ACHN (cell line): ENCODE measurements around the gene RAB27A.
"Not testable (repeated sequence)": the region's sequence is repeated elsewhere in the genome, so short reads cannot be mapped to it uniquely, and the experiment has no call there.

Experiments used
- DNase-seq: peaks from one replicate; pipeline ENCODE4 v3.0.0-alpha.2; 2015
- in situ Hi-C: cut with HindIII; loops from 2 replicates; pipeline ENCODE4 v1.10.0; 2017; ENCODE audit warnings: low sequenced_read_pairs, low pct_ligation_motif_present, low pct_unique_long_range_greater_than_20kb

RAB27A gene

DNA sequence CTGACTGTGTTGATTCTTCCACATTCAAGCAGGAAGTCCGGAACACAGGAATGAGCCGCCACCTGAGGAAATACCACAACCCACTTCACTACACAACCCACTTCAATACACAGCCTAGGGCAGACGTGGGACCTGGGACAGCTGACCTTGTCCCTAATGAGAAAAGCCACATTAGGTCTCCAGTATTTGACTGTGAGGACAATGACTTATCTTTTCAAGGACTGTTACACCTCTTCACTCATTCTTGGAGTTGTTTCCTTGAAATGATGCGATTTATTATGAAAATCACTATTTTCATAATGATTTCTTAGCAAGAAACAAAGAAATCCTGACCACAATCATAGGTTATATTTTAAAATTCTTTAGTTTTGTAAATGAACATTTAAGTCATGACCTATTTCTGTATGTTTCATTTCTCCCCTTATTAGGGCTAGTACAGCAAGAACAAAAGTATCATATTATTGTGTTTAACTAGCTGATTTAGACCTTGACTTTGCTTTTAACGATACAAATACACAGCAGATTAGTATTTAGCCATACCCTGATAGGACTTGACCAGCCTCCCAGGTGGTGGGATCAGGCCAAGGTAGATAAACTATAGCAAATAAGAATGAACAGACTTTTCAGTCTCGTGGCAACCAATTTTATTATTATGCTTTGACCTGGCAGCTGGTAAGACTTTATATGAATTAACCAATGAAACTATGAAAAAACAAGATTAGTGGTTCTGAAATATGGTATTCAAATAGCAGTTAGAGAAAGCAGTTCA lies 6.0 kb downstream of the RAB27A start:
- in situ Hi-C loops, result no loop called here
- no peak for DNase-seq

DNA sequence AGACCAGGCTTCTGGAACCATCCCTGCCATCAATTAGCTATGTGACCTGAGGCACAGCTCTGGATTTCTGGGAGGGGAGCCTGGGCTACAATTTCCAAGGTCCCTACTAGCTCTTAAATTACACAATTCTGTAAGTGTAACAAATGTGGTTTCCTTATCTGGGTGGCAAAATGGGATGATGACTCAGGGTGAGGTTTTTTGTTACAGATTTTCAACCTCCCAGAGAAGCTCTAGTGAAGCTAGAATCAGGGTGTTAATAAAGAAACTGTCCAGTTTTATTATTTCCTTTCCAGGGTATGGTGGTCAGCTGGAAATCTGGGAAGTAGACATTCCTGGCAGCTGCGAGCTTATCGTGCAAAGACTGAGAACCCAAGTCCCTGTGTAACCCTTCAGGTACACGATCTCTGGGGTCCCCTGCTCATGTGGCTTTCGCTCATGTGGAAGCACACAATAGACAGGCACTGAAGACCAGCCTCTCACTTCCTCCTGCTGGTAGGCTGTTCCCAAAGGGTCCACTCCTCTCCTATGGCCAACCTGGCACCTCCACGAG lies 7.3 kb downstream of the RAB27A start:
- DNase-seq, result peak; percentile 53
- in situ Hi-C loops, result no loop called here

DNA sequence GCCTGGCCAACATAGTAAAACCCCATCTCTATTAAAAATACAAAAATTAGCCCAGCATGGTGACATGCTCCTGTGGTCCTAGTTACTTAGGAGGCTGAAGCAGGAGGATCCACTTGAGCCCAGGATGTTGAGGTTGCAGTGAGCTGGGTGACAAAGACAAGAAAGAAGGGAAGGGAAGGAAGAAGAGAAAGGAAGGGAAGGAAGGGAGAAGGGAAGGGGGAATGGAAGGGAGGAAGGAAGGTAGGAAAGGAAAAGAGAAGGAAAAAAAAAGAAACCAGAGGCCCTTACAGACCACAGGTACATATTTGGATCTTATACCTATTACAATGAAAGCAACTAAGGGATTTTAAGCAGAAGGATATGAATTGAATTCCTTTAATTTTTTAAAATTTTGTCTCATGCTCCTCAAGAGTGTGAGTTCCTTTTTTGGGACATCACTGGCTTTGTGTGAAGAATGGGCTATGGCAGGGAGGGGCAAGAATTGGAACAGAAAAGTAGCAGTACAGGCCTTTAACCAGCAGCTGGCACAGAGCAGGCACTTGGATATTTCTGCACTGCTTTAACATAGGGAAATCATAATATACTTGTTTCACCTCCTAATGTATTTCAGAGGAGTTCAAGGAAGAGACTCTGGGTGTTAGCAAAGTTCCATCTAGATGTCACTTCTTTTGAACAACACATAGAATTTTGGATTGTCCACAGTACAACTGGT lies 7.9 kb downstream of the RAB27A start:
- in situ Hi-C loops, result no loop called here
- DNase-seq, result no peak

DNA sequence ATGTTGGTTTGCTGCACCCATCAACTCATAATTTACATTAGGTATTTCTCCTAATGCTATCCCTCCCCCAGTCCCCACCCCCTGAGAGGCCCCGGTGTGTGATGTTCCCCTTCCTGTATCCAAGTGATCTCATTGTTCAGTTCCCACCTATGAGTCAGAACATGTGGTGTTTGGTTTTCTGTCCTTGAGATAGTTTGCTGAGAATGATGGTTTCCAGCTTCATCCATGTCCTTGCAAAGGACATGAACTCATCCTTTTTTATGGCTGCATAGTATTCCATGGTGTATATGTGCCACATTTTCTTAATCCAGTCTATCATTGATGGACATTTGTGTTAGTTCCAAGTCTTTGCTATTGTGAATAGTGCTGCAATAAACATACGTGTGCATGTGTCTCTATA lies 9.0 kb downstream of the RAB27A start:
- DNase-seq, in situ Hi-C loops: not testable (repeated sequence)

DNA sequence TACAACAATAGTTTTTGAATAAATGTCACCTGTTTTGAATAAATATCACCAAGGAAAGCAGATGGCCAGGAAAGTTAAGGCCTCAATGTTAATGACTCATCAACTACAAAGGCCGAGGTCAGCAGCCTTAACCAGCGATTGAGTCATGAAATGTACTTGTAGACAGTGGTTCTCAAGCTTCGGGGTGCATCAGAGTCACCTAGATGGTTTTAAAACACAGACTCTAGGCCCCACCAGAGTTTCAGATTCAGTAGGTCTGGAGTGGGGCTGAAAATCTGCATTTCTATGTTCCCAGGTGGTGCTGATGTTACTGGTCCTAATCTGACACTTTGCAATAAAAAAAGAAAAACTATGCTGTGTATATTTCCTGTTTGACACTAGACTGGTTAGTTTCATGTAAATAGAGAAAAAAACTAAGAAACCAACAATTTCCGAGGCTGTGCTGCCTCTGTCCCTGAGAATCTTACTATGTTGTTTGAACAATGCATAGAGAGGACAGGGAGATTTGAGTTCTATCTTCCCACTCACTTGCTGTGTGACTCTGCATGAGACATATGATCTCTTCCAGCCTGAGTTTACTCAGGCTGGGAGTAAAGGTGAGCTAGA lies 9.8 kb downstream of the RAB27A start:
- in situ Hi-C loops, result no loop called here
- DNase-seq, result peak; percentile 80

DNA sequence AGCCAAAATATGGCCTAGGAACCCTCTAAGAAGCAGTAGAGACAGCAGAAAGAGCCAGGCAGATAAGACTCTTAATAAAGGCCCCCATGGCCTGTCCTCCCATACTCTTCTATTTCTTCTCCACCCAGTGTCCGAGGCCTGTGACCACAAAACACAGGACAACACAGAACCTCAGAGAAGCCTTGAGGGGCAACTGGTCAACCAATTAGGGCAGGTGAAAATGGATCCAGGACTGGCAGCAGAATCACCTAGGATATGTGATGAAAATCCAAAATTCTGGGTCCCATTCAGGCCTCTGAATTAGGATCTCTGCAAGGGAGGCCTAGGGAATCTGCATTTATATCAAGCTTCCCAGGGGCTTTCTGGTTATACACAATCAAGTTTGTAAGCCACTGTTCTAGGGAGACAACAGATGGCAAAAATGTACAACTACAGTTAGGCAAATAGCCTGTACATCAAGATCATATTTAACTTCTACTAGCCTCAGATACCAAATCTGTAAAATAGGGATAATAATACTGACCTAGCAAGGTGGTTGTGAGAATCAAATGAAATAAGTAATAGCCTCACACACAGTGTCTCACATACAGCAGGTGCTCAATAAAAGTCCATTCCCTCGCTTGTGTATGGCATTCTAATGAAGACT lies 10.4 kb downstream of the RAB27A start:
- in situ Hi-C loops, result no loop called here
- no peak for DNase-seq

DNA sequence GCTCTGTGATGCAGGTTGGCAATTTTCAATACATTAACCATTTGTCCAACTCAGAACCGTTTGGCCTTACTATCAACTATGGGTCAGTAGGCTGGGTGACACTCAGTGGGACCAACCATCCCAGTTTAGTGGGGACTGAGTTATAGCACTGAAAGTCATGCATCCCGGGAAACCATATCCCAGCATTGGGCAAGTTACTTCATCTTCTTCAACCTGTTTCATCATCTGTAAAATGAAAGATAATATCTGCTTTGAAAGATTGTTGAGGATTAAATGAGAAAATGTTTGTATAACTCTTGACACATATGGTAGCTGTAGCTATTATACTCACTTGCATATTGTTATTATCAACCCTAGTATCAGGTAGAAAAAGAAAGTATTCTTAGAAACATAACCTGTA lies 11.9 kb downstream of the RAB27A start:
- in situ Hi-C loops, result no loop called here
- no peak for DNase-seq

DNA sequence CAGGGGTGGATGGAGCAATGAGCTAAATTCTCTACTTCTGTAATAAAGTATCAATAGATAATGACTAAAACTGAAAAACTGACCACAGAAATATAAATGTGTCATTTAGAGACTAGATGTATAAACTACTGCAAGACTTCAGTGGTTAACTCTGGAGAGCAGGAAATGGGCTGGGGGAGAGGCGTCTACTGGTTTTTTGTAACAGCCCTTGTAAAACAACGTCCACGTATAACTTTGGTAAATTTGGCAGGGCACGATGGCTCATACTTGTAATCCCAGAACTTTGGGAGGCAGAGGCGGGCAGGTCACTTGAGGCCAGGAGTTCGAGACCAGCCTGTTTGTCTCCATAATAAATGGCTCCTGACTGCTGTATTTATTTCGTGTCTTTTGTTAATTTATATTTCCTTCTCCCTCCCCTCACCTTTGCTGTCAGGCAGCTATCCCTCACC lies 12.5 kb downstream of the RAB27A start:
- no peak for DNase-seq
- in situ Hi-C loops, result no loop called here

DNA sequence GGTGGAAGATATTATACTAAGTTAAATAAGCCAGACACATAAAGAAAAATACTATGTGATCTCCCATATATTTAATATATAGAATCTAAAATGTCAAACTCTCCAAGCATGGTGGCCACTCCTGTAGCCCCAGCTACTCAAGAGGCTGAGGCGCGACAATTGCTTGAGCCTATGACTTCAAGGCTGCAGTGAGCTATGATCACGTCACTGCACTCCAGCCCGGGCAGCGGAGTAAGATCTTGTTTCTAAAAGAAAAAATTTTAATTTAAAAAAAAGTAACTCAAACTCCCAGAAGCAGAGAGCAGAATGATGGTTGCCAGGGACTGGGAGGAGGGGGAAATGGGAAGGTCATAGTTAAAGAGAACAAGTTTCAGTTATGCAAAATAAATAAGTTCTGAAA lies 13.3 kb downstream of the RAB27A start:
- DNase-seq, result no peak
- in situ Hi-C loops, result no loop called here

DNA sequence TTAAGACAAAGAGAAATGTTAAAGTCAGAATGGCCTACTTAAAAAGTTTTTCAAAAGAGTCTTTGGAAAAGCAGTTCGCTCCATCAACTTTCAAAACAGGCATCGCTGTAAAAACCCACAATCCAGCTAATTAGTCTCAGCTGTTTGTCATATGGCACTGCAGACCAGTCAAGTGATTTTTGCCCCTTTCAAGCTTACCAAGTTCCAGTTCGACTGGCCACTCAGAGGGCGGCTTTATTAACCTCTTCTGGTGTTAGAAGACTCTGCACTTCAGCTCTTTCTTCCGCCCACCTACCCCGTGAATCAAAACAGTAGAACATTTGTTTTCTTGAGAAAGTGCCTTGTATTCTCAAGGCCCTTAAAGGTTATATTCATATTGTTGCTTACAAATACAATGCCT lies 19.3 kb downstream of the RAB27A start:
- no peak for DNase-seq
- in situ Hi-C loops, result no loop called here

DNA sequence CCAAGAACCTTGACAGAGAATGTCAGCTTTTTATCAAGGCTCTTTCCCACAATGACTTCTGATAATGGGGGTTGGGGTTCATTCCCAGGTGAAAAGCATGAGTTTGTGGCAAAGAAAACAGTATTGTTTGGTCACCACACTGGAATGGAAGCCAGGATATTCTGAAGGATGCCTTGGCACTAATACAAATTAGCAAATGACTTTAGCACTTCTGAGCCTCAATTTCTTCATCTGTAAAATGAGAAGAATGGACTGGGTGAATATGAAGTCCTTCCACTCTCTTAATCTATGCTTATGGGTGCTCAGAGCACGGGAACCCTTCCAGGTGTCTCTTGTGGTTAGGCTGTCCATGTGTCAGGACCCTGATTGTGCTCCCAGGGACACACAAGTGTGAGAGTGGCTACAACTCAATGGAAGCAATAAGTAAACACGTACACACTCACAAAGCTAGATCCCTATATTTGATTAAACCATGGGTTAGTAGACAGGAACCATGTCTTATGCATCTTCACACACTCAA lies 21.4 kb downstream of the RAB27A start:
- in situ Hi-C loops, result no loop called here
- DNase-seq, result no peak

DNA sequence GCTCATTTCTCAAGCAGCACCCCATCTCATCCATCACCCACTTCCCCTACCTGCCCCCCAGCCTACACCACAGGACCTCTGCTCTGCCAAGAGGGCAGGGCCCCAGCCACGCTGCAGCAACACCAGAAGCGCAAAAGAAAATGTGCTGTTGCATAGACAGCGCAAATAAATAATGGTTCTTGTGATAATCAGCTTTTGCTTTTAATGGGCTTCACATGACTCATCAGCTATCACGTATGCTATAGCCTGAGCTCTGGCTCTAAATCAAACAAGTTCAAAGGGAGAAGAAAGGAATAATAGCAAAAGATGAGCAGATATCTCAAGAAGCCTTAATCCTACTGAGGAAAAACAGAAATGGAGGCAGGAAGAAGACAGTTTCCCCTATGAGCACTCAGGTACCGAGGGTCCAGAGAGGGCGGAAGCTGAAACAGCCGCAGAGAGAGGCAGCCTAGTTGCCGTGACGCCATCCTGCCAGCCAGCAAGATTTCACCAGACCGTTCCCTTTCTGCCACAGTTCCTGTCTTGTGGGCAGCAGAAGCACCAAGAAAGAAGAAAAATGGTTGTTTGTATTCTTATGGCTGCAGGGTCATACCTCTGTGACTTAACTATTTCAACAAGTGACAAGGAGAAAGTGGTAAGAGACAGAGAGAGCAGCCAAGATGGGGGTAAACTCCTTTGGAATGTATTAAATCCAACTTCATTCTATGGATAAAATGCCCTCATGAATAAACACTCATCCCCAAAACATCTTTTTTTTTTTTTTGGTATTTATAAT lies 22.0 kb downstream of the RAB27A start:
- no peak for DNase-seq
- in situ Hi-C loops, result no loop called here

DNA sequence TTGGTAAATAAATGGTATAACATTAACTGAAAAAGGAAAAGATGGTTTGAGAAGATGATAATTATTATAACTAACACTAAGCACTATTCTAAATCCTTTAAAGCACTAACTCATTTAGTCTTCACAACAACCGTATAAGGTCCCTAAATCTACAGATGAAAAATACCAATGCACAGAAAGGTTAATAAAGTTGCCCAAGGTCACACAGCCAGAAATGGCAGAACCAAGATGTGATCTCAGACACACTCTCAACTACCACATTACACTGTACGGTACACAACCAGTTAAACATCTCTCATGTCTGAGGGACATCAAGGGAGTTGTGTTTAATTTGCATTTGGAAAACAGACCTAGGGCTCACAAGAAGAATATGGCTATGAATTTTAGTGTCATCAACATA lies 23.1 kb downstream of the RAB27A start:
- in situ Hi-C loops, result no loop called here
- no peak for DNase-seq

DNA sequence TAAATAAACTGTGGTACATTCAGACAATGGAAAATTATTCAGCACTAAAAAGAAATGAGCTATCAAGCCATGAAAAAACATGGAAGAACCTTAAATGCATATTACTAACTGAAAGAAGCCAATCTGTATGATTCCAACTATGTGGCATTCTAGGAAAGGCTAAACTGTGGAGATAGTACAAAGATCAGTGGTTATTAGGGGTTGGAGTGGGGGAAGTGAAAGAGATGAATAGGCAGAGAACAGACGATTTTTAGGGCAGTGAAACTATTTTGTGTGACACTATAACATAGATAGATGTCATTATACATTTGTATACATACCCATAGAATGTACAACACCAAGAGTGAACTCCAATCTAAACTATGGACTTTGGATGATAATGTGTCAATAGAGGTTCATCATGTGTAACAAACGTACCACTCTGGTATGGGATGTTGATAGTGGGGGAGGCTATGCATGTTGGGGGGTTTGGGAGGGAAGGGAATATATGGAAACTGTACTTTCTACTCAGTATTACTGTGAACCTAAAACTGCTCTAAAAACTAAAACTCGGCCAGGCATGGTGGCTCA lies 29.0 kb downstream of the RAB27A start:
- in situ Hi-C loops, result no loop called here
- DNase-seq, result no peak

DNA sequence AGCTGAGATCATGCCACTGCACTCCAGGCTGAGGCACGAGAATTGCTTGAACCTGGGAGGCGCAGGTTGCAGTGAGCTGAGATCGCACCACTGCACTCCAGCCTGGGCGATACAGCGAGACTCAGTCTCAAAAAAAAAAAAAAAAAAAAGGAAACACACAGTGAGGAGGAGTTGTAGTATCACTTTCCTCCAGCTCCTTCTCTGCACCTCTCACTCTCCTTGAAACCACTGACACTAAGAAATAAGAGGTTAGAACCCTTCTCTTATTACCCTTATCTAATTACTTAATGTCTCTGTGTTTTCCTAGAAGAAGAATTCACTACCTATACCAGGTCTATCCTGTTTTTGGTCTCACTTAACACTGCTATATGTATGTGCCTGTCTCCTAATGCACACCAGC lies 31.7 kb downstream of the RAB27A start:
- in situ Hi-C loops, result no loop called here
- DNase-seq, result no peak

DNA sequence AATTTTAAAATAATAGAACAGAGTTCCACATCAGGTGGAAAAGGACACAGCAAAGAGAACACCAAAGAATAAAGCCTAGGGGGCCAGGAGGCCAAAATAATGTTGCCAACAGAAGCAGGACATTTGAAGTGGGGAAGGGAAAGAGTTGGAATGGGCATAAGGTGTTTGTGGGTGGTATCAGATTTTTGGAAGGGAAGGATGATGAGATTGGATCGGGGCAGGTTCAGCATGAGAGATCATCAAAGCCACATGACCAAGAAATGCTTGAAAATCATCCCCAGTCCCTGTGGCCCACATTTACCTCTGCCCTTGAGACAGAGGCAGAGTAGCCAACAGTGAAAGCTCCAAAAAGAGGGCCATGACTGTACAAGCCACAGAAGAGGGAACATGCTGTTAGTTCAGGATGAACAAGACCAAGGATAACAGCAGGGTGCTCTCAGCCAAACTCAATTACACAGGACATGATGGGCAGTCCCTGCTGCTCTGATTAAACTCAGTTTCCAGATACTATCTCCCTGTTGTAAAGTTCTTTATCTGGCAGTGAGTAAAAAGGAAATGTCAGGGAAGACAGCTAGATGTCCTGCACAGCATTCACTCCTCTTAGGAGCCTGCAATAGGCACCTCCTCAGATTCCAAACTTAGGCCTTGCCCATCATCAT lies 32.5 kb downstream of the RAB27A start:
- DNase-seq, result no peak
- in situ Hi-C loops, result no loop called here

DNA sequence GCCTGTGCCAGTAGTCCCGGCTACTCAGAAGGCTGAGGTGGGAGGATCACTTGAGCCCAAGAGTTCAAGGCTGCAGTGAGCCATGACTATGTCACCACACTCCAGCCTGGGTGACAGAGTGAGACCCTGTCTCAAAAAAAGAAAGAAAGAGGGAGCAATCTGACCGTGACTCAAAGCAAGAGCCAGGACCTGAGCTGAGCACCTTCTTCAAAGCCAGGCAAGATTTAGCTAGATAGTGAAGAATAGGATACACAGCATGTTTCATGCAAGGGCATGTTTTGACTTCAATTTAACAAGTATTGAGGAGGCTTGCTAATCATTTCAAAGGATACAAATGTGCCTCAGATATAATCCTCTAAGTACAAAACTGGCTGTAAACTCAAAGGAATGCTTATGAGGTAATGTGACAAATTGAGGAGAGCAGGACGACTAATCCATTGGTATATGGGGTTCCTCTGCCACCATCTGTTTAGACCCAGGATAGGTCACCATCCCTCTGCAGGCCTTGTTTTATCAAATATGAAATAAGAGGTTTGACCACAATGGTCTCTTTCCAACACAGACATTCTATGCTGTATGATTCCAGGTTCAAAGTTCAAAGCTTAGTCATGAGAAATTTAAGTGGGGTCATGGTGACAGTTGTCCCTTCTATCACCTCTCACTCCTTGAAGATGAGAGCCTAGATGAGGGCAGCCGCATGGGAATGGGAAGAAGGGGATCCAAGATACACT lies 33.2 kb downstream of the RAB27A start:
- in situ Hi-C loops, result no loop called here
- no peak for DNase-seq
